ENCODE results near the gene SSC4D.

DNA sequence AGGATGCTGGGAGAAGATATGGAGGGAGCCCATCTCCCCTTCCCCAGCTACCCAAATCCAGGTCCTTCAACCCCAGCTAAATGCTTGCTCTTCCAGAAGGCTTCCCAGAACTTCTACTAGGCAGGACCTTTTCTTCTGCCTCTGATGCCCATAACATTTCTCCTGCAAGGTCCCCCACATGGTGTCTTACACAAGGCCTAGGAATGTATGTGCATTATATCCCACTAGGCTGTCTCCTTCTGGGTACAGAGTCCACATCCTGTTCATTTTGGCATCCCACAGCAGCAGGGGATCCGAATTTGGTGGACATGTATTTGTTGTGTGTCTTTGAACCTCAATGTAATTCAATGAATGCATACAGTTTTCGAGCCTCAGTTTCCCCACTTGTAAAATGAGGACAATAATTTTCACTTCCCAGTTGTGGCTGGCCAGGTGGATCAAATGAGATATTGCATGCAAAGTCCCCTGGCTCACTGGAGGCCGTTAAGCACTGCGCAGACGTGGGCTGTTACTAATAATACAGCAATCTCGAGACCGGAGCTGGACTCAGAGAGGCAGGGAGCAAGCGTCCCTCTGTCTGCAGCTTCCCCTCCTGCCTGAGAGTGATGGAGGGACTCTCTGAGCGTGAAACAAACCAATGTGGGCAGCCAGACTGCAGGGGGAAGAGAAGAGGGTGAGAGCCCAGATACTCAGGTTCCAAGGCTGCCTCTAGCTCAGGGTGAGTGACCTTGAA lies 32.1 kb downstream of the SSC4D start:
- TF ChIP-seq TCF12 (IDR thresholded peaks at IDR 0.05; ENCODE audit: low read depth, low read length) (no peak), CHD2 (IDR thresholded peaks at IDR 0.05; ENCODE audit: low read length) (no peak), BRCA1 (IDR thresholded peaks at IDR 0.05; ENCODE audit: low read depth, low read length) (no peak), JUND (IDR thresholded peaks at IDR 0.05; ENCODE audit: low read length) (no peak), POLR2AphosphoS5 (IDR thresholded peaks at IDR 0.05; ENCODE audit: low read depth, low read length) (no peak), PHF8 (conservative IDR thresholded peaks at IDR 0.05; ENCODE audit: low read depth, low read length) (no peak), HDAC6 (IDR thresholded peaks at IDR 0.05; ENCODE audit: low read depth, low read length) (no peak), EZH2 (IDR thresholded peaks at IDR 0.05; ENCODE audit: low read depth, low read length, severe bottlenecking) (no peak), TEAD4 (IDR thresholded peaks at IDR 0.05; ENCODE audit: low read depth, low read length) (no peak), POLR2A (IDR thresholded peaks at IDR 0.05; ENCODE audit: control extremely low read depth in 1 of 2, low read depth in 2 of 2, low read length in 2 of 2) (no peak), EP300 (IDR thresholded peaks at IDR 0.05; ENCODE audit: borderline replicate concordance in 1 of 2, low read depth in 2 of 2, low read length in 2 of 2) (no peak), SP1 (IDR thresholded peaks at IDR 0.05; ENCODE audit: low read depth, low read length) (no peak), SIX5 (IDR thresholded peaks at IDR 0.05; ENCODE audit: low read depth, low read length) (no peak)
- TF ChIP-seq, protein P1, sequence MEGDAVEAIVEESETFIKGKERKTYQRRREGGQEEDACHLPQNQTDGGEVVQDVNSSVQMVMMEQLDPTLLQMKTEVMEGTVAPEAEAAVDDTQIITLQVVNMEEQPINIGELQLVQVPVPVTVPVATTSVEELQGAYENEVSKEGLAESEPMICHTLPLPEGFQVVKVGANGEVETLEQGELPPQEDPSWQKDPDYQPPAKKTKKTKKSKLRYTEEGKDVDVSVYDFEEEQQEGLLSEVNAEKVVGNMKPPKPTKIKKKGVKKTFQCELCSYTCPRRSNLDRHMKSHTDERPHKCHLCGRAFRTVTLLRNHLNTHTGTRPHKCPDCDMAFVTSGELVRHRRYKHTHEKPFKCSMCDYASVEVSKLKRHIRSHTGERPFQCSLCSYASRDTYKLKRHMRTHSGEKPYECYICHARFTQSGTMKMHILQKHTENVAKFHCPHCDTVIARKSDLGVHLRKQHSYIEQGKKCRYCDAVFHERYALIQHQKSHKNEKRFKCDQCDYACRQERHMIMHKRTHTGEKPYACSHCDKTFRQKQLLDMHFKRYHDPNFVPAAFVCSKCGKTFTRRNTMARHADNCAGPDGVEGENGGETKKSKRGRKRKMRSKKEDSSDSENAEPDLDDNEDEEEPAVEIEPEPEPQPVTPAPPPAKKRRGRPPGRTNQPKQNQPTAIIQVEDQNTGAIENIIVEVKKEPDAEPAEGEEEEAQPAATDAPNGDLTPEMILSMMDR (IDR thresholded peaks at IDR 0.05; ENCODE audit: control extremely low read depth in 1 of 3, insufficient read depth in 1 of 3, low read depth in 1 of 3, low read length in 3 of 3) = no peak
